Vagina (tissue), 2 donors: ENCODE data around the gene ADO. TPM values are rescaled to one million over a fixed set of nuclear protein-coding genes. Genes with fewer than 3 reads are reported as not detected.

Source experiments
- DNase-seq, 2 donors: peaks; one replicate each; pipeline ENCODE4 v3.0.0-alpha.2; 2017; ENCODE audit errors: extremely low spot score in 2 of 2
- H3K27ac ChIP-seq: fragments of 200-600 bp; sonication (generic); one replicate; pipeline ENCODE4 v1.5.1; 2019
- H3K27me3 ChIP-seq: fragments of 200-600 bp; sonication (generic); one replicate; pipeline ENCODE4 v1.5.1; 2019
- H3K36me3 ChIP-seq, 2 donors: fragments of 200-600 bp; sonication (generic); one replicate each; pipeline ENCODE4 v1.5.1; 2017 to 2019
- H3K4me1 ChIP-seq: fragments of 200-600 bp; sonication (generic); one replicate; pipeline ENCODE4 v1.5.1; 2019
- H3K4me3 ChIP-seq, 2 donors: fragments of 200-600 bp; sonication (generic); 1 replicate in 1 of 2; 2 replicates in 1 of 2; pipeline ENCODE4 v1.5.1; 2016 to 2019
- H3K9me3 ChIP-seq: fragments of 200-600 bp; sonication (generic); one replicate; pipeline ENCODE4 v1.5.1; 2019
- POLR2A ChIP-seq, 2 donors: fragments of 450-650 bp; IDR thresholded peaks; one replicate each; pipeline ENCODE4 v1.6.1; 2017; ENCODE audit warnings: antibody characterized with exemption in 2 of 2, mild to moderate bottlenecking in 2 of 2, moderate library complexity in 2 of 2
- POLR2AphosphoS5 ChIP-seq, 2 donors: sonication (generic); formaldehyde crosslinking; IDR thresholded peaks; one replicate each; pipeline ENCODE4 v1.9.0; 2017; ENCODE audit warnings: antibody characterized with exemption in 2 of 2, mild to moderate bottlenecking in 2 of 2, low read depth in 1 of 2; ENCODE audit not compliant: insufficient read depth in 1 of 2
- intact Hi-C: fragments of 100-400 bp; cut with DNase I; formaldehyde crosslinking; loops from one replicate; pipeline ENCODE4 v1.15.1; 2023
- total RNA-seq: library from RNA; depleted of rRNA; stranded (reverse); fragments of >200 nt; gene quantifications from one replicate; pipeline ENCODE4 v1.2.3, GENCODE V29; 2016
- TF ChIP-seq, protein P1 (sequence below), 3 experiments: fragments of 450-650 bp in 2 of 3; fragments of 200-600 bp in 1 of 3; sonication (generic) in 1 of 3; IDR thresholded peaks; one replicate each; pipeline ENCODE4 v1.5.1; 2017 to 2019; ENCODE audit warnings: antibody characterized with exemption in 3 of 3, mild to moderate bottlenecking in 2 of 3, moderate library complexity in 2 of 3

Gene ADO
- total RNA-seq, 1 donor from 2014 or later: 17.2 TPM

DNA sequence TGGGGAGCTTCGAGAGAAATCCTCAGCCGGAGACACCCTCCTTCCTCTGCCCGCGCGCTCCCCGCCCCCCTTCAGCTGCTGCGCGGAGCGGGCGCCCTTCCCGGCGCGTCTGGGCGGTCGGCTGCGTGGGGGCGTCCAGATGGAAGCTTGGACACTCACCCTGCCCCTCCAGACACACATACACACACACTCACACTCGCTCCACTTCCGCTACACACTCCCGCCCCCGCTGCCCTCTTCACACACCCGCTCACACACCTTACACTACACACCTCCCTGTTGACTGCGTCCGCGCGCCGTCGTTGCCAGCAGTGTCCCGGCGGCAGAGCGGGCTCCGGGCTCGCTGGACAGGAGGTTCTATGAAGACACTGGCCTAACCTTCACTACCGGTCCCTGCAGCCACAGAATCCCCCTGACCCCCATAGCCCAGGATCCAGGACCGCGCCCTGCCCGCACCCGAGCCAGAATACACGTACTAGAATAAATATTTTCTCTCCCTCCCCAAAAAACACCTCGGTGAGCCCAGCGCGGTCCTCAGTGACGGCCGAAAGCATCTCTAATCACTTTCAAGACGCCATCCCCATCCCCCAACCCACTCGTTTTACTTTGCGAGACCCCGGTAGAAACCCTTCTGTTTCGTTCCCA is 12.7 kb downstream of the ADO start:
- H3K4me1 ChIP-seq: peaks cover 40% of the 10 kb centered on the region
- H3K9me3 ChIP-seq: no peaks in the 10 kb centered on the region
- H3K27ac ChIP-seq: peak overlapping the region; percentile 78
- intact Hi-C loops: no loop called here
- DNase-seq: no peak
- H3K4me3 ChIP-seq: peak overlapping the region; percentile 53 to 91
- no peaks in the 10 kb centered on the region for H3K36me3 ChIP-seq
- peak in 1 of 2 donors; percentile 25 for TF ChIP-seq POLR2AphosphoS5 (IDR thresholded peaks at IDR 0.05; ENCODE audit: insufficient read depth in 1 of 2, low read depth in 1 of 2)
- TF ChIP-seq POLR2A (IDR thresholded peaks at IDR 0.05): no peak
- H3K27me3 ChIP-seq: no peaks in the 10 kb centered on the region

DNA sequence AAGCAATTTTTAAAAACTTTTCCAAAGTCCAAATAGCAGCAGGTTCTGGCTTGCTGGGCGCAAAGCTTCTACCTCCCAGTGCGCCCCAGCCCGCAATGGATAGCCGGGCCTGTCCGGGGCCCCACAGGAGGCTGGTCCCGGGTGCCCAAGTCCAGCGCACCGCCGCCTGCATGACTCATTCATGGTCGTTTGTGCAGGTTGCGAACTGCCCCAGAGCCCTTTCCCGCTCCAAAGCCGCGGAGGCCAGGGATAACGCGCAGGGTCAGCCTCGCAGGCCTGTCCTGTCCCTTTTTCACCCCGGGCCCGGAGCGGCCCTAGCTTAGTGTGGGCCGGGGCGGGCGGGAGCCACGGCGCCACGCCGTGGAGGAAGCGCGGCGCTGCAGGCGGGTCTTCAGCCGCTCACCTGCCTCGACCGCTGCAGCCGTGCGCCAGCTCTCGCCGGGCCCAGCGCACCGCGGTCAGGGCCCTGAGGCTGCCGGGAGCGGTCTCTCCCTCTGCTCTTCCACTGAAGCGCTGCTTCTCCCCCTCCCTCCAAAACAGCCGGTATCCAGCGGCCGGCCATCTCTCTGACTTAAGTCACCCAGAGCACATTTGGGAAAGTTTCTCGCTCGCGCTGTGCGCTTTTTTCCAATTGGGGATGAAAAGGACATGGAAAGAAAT is 13.4 kb downstream of the ADO start:
- no peaks in the 10 kb centered on the region for H3K27me3 ChIP-seq
- H3K27ac ChIP-seq: peak overlapping the region; percentile 78
- H3K4me1 ChIP-seq: peaks cover 40% of the 10 kb centered on the region

DNA sequence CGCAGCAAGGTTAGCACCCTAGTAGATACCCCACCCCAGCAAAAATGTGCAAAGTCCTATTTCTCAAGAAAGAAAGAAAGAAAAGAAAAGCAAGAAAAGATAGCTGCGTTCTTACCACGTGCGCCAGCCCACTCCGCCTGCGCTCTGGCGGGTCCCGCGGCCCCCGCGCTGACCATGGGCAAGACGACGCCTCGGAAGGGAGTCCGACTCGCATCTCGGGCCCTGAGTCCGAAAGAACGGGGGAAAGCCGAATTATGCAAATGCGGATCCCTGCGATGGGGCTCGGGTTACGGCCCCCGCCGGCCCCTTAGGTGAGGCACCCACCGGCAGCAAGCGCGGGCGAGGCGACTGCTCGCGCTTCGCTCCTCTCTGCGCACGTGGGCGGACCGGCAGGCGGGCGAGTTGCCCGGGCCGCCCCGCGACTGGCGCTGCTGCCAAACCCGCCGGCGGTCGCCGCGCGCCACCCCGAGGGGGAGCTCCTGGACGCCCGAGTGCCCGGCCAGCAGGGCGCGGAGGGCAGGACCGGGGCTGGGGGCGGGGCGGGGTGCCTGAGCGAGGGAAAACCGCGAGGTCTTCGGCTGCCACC is 14.0 kb downstream of the ADO start:
- DNase-seq: no peak
- H3K36me3 ChIP-seq: no peaks in the 10 kb centered on the region
- H3K4me3 ChIP-seq: peak overlapping the region; percentile 53 to 91
- H3K27ac ChIP-seq: no peak overlapping the region
- intact Hi-C loops: no loop called here
- TF ChIP-seq POLR2A (IDR thresholded peaks at IDR 0.05) (no peak), POLR2AphosphoS5 (IDR thresholded peaks at IDR 0.05; ENCODE audit: insufficient read depth in 1 of 2, low read depth in 1 of 2) (no peak)
- TF ChIP-seq, protein P1, sequence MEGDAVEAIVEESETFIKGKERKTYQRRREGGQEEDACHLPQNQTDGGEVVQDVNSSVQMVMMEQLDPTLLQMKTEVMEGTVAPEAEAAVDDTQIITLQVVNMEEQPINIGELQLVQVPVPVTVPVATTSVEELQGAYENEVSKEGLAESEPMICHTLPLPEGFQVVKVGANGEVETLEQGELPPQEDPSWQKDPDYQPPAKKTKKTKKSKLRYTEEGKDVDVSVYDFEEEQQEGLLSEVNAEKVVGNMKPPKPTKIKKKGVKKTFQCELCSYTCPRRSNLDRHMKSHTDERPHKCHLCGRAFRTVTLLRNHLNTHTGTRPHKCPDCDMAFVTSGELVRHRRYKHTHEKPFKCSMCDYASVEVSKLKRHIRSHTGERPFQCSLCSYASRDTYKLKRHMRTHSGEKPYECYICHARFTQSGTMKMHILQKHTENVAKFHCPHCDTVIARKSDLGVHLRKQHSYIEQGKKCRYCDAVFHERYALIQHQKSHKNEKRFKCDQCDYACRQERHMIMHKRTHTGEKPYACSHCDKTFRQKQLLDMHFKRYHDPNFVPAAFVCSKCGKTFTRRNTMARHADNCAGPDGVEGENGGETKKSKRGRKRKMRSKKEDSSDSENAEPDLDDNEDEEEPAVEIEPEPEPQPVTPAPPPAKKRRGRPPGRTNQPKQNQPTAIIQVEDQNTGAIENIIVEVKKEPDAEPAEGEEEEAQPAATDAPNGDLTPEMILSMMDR (IDR thresholded peaks at IDR 0.05): no peak
- H3K4me1 ChIP-seq: peaks cover 40% of the 10 kb centered on the region
- no peaks in the 10 kb centered on the region for H3K9me3 ChIP-seq
- H3K27me3 ChIP-seq: no peaks in the 10 kb centered on the region

More for the DNA sequence above, 13.4 kb downstream of the ADO start:
- intact Hi-C loops: no loop called here
- Histone ChIP-seq H3K36me3 (no peaks in the 10 kb centered on the region), H3K9me3 (no peaks in the 10 kb centered on the region), H3K4me3 (peak overlapping the region; percentile 53 to 91)
- no peak for DNase-seq
- TF ChIP-seq POLR2A (IDR thresholded peaks at IDR 0.05): no peak
- TF ChIP-seq, protein P1 (IDR thresholded peaks at IDR 0.05): peak; percentile 19 to 83 (median 68)
- TF ChIP-seq POLR2AphosphoS5 (IDR thresholded peaks at IDR 0.05; ENCODE audit: insufficient read depth in 1 of 2, low read depth in 1 of 2): peak in 1 of 2 donors; percentile 10

DNA sequence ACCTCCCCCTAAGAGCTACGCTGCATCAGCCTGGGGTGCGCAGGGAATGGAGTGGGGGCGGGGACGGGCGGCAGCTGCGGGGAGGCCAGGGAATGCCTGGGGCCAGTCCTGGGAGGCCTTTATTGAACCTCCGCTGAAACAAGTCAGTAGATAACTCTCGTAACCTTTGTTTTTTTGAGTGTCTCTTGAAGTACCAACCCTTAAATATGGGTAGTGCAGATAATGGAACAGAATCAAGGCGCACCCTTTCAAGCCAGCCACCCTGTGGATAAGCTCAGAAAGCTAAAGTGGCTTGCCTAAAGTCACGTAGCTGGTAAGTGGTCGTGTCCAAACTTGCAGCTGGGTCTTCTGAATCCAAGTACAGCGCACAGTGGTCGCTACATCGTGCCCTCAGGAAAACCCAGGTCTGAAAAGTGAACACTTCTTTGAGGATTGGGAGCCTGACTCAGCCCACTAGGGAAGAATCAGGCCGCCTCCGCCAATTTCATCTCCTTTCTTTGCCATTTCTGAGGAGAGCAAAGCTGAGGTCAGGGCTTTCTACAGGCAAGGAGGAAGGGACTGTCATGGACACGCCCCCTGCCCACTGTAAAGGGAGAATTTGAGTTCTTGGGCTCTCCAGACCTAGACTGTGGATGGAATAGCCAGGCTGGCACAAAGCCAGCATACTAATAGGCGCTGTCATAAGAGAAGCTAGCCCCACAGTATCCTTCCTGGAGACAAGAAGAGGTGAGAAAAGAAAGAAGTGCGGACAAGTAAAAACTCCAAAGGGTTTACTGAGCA is 14.8 kb downstream of the ADO start:
- H3K4me3 ChIP-seq: peak overlapping the region; percentile 53 to 91
- intact Hi-C loops: no loop called here
- H3K27me3 ChIP-seq: no peaks in the 10 kb centered on the region

More for the DNA sequence above, 14.8 kb downstream of the ADO start:
- Histone ChIP-seq H3K36me3 (no peaks in the 10 kb centered on the region), H3K27ac (no peak overlapping the region), H3K9me3 (no peaks in the 10 kb centered on the region), H3K4me1 (peaks cover 40% of the 10 kb centered on the region)
- TF ChIP-seq, protein P1 (IDR thresholded peaks at IDR 0.05): no peak
- TF ChIP-seq POLR2AphosphoS5 (IDR thresholded peaks at IDR 0.05; ENCODE audit: insufficient read depth in 1 of 2, low read depth in 1 of 2) (no peak), POLR2A (IDR thresholded peaks at IDR 0.05) (no peak)
- DNase-seq: no peak
